ENCODE results near the gene KLF15.

- TF ChIP-seq EZH2 (IDR thresholded peaks at IDR 0.05; ENCODE audit: low read depth, low read length, severe bottlenecking), result no peak
- no peak for TF ChIP-seq TAF1 (IDR thresholded peaks at IDR 0.05; ENCODE audit: low read depth, low read length)
- no peak for TF ChIP-seq USF2 (IDR thresholded peaks at IDR 0.05; ENCODE audit: low read length)
- TF ChIP-seq MAX (IDR thresholded peaks at IDR 0.05), result no peak
- no peak for TF ChIP-seq POLR2AphosphoS5 (IDR thresholded peaks at IDR 0.05; ENCODE audit: low read depth, low read length)
- no peak for TF ChIP-seq CTCF (IDR thresholded peaks at IDR 0.05; ENCODE audit: control extremely low read depth in 1 of 3, insufficient read depth in 1 of 3, low read depth in 1 of 3, low read length in 3 of 3)
- no peak for TF ChIP-seq POLR2A (IDR thresholded peaks at IDR 0.05; ENCODE audit: control extremely low read depth in 1 of 2, low read depth in 2 of 2, low read length in 2 of 2)
- TF ChIP-seq RNF2 (IDR thresholded peaks at IDR 0.05; ENCODE audit: borderline replicate concordance, low read depth, low read length, missing control alignments, poor library complexity, severe bottlenecking), result no peak
- TF ChIP-seq HDAC6 (IDR thresholded peaks at IDR 0.05; ENCODE audit: low read depth, low read length), result no peak
- no peak for TF ChIP-seq YY1 (IDR thresholded peaks at IDR 0.05; ENCODE audit: low read depth, low read length)
- no peak for TF ChIP-seq CREB1 (IDR thresholded peaks at IDR 0.05)
- TF ChIP-seq EP300 (IDR thresholded peaks at IDR 0.05; ENCODE audit: borderline replicate concordance in 1 of 2, low read depth in 2 of 2, low read length in 2 of 2), result no peak
Measured at GRCh38 chr3:126354776-126355175, 2.4 kb downstream of the KLF15 start.

Measured in H1 (cell line).